Endothelial cell of umbilical vein (primary cell): ENCODE data around the gene FBN2.

ENCODE experiments used
- CTCF ChIP-seq, 2 donors: IDR thresholded peaks; 1 replicate in 1 of 2; 2 replicates in 1 of 2; pipeline ENCODE4 v1.5.1; 2011; ENCODE audit warnings: low read length in 2 of 2, mild to moderate bottlenecking in 2 of 2, moderate library complexity in 2 of 2, control low read depth in 1 of 2, inconsistent platforms in 1 of 2, low read depth in 1 of 2; ENCODE audit not compliant: insufficient read depth in 1 of 2; ENCODE audit errors: extremely low read depth in 1 of 2
- EZH2 ChIP-seq: IDR thresholded peaks from 2 replicates; pipeline ENCODE4 v1.6.1; 2012; ENCODE audit warnings: borderline replicate concordance, low read depth, mild to moderate bottlenecking, moderate library complexity, low read length, inconsistent platforms; ENCODE audit not compliant: severe bottlenecking
- FOS ChIP-seq: IDR thresholded peaks from 2 replicates; pipeline ENCODE4 v1.6.1; 2011; ENCODE audit warnings: mild to moderate bottlenecking, low read length, moderate library complexity, borderline replicate concordance; ENCODE audit not compliant: insufficient read depth
- JUN ChIP-seq: IDR thresholded peaks from 2 replicates; pipeline ENCODE4 v1.6.1; 2011; ENCODE audit warnings: borderline replicate concordance, low read depth; ENCODE audit not compliant: insufficient read length, insufficient read depth
- MAX ChIP-seq: IDR thresholded peaks from 2 replicates; pipeline ENCODE4 v1.6.1; 2011; ENCODE audit not compliant: insufficient read depth, insufficient read length
- POLR2A ChIP-seq: IDR thresholded peaks from 2 replicates; pipeline ENCODE4 v1.6.1; 2012; ENCODE audit warnings: low read depth, mild to moderate bottlenecking, control low read depth, low read length

DNA sequence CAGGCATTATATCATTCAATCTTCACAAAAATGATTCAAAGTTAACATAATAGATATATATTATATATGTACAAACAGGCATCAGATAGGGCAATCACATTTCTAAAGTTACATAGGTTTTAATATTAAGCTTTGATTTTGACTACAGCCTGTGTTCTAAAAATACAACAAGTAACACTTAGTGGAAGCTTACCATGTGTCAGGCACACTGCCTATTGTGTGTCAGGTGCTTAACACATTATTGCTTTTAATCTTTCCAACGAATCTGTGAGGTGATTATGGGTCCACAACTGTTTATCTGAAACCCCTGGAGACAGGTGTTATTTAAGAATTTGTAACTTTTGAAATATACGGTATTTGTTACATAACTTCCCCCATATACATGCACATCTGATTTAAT, 25.2 kb downstream of the FBN2 start:
- no peak for TF ChIP-seq CTCF (IDR thresholded peaks at IDR 0.05; ENCODE audit: extremely low read depth in 1 of 2, insufficient read depth in 1 of 2, low read depth in 1 of 2, low read length in 2 of 2)
- no peak for TF ChIP-seq EZH2
- TF ChIP-seq MAX = no peak
- TF ChIP-seq POLR2A = no peak
- TF ChIP-seq JUN = no peak
- TF ChIP-seq FOS = no peak
